Panc1 (cell line): Measurements from ENCODE around the gene MCF2L2.

Source experiments
- POLR2AphosphoS5 ChIP-seq: IDR thresholded peaks from 2 replicates; pipeline ENCODE4 v1.6.1; 2012; ENCODE audit warnings: mild to moderate bottlenecking, low read depth, low read length, moderate library complexity
- TF ChIP-seq, protein P1 (sequence below): fragments of 450-650 bp; IDR thresholded peaks from 2 replicates; pipeline ENCODE4 v1.5.1; 2017; ENCODE audit warnings: mild to moderate bottlenecking

DNA sequence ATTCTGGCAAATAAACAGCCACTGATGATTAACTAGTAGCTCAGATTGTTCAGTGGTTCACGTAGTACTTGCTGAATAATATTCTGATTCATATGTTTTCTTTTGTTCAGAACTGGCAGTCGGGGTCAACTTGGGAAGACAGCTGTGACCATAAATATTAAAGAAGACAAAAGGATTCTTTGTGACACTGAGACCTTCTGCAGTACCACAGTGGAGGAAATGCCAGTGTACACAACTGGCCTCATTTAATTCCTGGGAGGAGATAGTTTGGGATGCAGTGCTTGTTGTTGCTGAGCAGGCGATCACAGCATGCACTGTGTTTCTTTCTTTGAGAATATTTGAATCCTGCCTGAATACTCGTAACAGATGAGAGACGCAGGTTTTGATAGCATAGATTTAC lies 26.7 kb upstream of the MCF2L2 start:
- TF ChIP-seq, protein P1, sequence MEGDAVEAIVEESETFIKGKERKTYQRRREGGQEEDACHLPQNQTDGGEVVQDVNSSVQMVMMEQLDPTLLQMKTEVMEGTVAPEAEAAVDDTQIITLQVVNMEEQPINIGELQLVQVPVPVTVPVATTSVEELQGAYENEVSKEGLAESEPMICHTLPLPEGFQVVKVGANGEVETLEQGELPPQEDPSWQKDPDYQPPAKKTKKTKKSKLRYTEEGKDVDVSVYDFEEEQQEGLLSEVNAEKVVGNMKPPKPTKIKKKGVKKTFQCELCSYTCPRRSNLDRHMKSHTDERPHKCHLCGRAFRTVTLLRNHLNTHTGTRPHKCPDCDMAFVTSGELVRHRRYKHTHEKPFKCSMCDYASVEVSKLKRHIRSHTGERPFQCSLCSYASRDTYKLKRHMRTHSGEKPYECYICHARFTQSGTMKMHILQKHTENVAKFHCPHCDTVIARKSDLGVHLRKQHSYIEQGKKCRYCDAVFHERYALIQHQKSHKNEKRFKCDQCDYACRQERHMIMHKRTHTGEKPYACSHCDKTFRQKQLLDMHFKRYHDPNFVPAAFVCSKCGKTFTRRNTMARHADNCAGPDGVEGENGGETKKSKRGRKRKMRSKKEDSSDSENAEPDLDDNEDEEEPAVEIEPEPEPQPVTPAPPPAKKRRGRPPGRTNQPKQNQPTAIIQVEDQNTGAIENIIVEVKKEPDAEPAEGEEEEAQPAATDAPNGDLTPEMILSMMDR, result no peak
- TF ChIP-seq POLR2AphosphoS5, result no peak
